Measurements from ENCODE around the gene PRKN.

DNA sequence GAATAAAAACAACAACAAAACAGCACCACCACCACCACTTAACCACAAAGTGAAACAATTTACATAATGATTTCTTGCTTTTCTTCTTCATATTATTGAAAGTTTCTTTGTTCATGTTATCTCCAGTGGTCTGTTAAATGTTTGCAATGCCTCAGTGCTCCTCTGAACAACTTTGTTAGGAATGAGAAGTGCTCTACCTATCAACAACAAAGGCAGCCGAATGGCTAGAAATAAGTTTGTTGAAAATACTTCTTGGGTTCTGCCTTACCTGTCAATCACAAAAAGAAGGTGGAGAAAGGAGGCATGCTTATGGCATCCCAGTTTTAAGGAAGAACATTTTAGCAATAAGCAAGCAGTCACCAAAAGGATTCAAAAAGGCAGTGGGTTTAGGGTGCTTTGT lies 490.2 kb downstream of the PRKN start:
- TF ChIP-seq, protein P1, sequence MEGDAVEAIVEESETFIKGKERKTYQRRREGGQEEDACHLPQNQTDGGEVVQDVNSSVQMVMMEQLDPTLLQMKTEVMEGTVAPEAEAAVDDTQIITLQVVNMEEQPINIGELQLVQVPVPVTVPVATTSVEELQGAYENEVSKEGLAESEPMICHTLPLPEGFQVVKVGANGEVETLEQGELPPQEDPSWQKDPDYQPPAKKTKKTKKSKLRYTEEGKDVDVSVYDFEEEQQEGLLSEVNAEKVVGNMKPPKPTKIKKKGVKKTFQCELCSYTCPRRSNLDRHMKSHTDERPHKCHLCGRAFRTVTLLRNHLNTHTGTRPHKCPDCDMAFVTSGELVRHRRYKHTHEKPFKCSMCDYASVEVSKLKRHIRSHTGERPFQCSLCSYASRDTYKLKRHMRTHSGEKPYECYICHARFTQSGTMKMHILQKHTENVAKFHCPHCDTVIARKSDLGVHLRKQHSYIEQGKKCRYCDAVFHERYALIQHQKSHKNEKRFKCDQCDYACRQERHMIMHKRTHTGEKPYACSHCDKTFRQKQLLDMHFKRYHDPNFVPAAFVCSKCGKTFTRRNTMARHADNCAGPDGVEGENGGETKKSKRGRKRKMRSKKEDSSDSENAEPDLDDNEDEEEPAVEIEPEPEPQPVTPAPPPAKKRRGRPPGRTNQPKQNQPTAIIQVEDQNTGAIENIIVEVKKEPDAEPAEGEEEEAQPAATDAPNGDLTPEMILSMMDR (IDR thresholded peaks at IDR 0.05; ENCODE audit: insufficient read depth, low read depth, low read length), result no peak
- TF ChIP-seq EZH2 (IDR thresholded peaks at IDR 0.05; ENCODE audit: insufficient read depth, low read length), result no peak
